ENCODE data around the gene NSF. TPM values are rescaled to one million over a fixed set of nuclear protein-coding genes. Genes with fewer than 3 reads are reported as not detected.

The NSF gene
- total RNA-seq, 1 donor from 2014 or later = 44.2 TPM

DNA sequence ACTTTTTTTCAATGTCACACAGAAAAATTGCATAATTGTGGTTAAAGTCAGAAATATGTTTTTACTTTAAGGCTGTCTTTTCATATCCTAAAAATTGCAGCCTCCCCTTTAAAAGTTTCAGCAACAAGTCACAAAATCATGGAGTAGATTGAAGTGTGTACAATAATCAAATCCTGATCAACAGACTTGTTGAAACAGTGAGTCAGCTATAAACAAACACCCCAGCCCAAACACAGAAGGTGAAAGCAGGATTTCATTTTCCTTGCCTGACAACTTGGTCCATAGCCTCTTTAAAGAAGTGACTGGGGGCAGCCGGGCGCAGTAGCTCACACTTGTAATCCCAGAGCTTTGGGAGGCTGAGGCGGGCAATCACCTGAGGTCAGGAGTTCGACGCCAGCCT, 168.1 kb downstream of the NSF start:
- Mint-ChIP-seq H3K36me3 (peaks cover 31% of the 10 kb centered on the region), H3K27me3 (no peaks in the 10 kb centered on the region), H3K4me1 (ENCODE audit: unreplicated experiment) (peaks cover 10% of the 10 kb centered on the region), H3K4me3 (no peak overlapping the region), H3K9me3 (no peaks in the 10 kb centered on the region), H3K27ac (no peak overlapping the region)
- no peak for DNase-seq (ENCODE audit: extremely low spot score, unreplicated experiment)
- TF ChIP-seq CTCF (conservative IDR thresholded peaks at IDR 0.05) = no peak

DNA sequence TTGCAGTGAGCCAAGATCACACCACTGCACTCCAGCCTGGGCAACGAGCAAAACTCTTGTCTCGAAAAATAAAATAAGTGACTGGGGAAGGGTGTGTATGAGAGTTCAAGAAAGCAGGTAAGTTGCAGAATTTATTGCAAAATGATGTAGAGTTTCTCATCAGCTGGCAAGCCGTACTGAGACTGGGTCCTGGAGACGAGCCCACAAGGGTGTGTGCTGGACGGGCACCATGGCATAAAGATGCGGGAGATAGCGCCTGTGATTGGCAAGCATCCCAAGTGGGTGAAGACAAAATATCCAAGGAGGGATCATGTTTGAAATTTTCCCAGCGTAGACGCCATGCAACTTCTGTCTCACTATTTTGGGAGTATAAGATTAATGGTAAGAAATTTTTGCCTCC, 168.7 kb downstream of the NSF start:
- no peaks in the 10 kb centered on the region for H3K27me3 Mint-ChIP-seq
- no peak overlapping the region for H3K4me3 Mint-ChIP-seq

GRCh38 chr17:46763416-46763815, 172.9 kb downstream of the NSF start:
- Mint-ChIP-seq H3K4me3 (no peak overlapping the region), H3K27ac (no peak overlapping the region), H3K36me3 (peaks cover 16% of the 10 kb centered on the region), H3K9me3 (no peaks in the 10 kb centered on the region), H3K4me1 (ENCODE audit: unreplicated experiment) (peaks cover 14% of the 10 kb centered on the region), H3K27me3 (no peaks in the 10 kb centered on the region)
- no peak for DNase-seq (ENCODE audit: extremely low spot score, unreplicated experiment)
- no peak for TF ChIP-seq CTCF (conservative IDR thresholded peaks at IDR 0.05)

More for the DNA sequence above, 168.7 kb downstream of the NSF start:
- peaks cover 13% of the 10 kb centered on the region for H3K4me1 Mint-ChIP-seq (ENCODE audit: unreplicated experiment)
- peaks cover 31% of the 10 kb centered on the region for H3K36me3 Mint-ChIP-seq
- no peak for DNase-seq (ENCODE audit: extremely low spot score, unreplicated experiment)
- H3K9me3 Mint-ChIP-seq = no peaks in the 10 kb centered on the region
- TF ChIP-seq CTCF (conservative IDR thresholded peaks at IDR 0.05) = no peak
- H3K27ac Mint-ChIP-seq = no peak overlapping the region

- no peak for TF ChIP-seq CTCF (conservative IDR thresholded peaks at IDR 0.05)
- Mint-ChIP-seq H3K27me3 (no peaks in the 10 kb centered on the region), H3K4me1 (ENCODE audit: unreplicated experiment) (peaks cover 14% of the 10 kb centered on the region), H3K4me3 (no peak overlapping the region), H3K27ac (no peak overlapping the region), H3K36me3 (peaks cover 14% of the 10 kb centered on the region), H3K9me3 (no peaks in the 10 kb centered on the region)
- no peak for DNase-seq (ENCODE audit: extremely low spot score, unreplicated experiment)
Observed at GRCh38 chr17:46764000-46764708, 173.7 kb downstream of the NSF start.

- Mint-ChIP-seq H3K4me1 (ENCODE audit: unreplicated experiment) (peaks cover 14% of the 10 kb centered on the region), H3K4me3 (no peak overlapping the region), H3K36me3 (peaks cover 8% of the 10 kb centered on the region), H3K27ac (no peak overlapping the region), H3K27me3 (no peaks in the 10 kb centered on the region), H3K9me3 (no peaks in the 10 kb centered on the region)
- no peak for DNase-seq (ENCODE audit: extremely low spot score, unreplicated experiment)
- TF ChIP-seq CTCF (conservative IDR thresholded peaks at IDR 0.05) = no peak
Observed at GRCh38 chr17:46764709-46765401, 174.4 kb downstream of the NSF start.

Data from type B pancreatic cell (in vitro differentiated cells).